HFFc6 (cell line): ENCODE data around the gene TP63. TPM values are rescaled to one million over a fixed set of nuclear protein-coding genes. Genes with fewer than 3 reads are reported as not detected.

ENCODE experiments used
- DNase-seq: peaks from one replicate; pipeline ENCODE4 v3.0.0-alpha.2; 2018
- H3K27ac Mint-ChIP-seq: 2 replicates; pipeline ENCODE4 v1.8.0; 2020; ENCODE audit warnings: mild to moderate bottlenecking, mixed read lengths
- H3K27me3 Mint-ChIP-seq: 2 replicates; pipeline ENCODE4 v1.8.0; 2021; ENCODE audit warnings: mild to moderate bottlenecking, moderate library complexity, mixed read lengths; ENCODE audit not compliant: insufficient read depth
- H3K36me3 Mint-ChIP-seq: 2 replicates; pipeline ENCODE4 v1.8.0; 2021; ENCODE audit warnings: low read depth, mixed read lengths
- H3K4me1 Mint-ChIP-seq: 2 replicates; pipeline ENCODE4 v1.8.0; 2020; ENCODE audit warnings: low read depth, mixed read lengths
- H3K4me3 Mint-ChIP-seq: 2 replicates; pipeline ENCODE4 v1.8.0; 2020; ENCODE audit warnings: mild to moderate bottlenecking, moderate library complexity, mixed read lengths
- H3K9me3 Mint-ChIP-seq: 2 replicates; pipeline ENCODE4 v1.8.0; 2020; ENCODE audit warnings: mild to moderate bottlenecking, mixed read lengths
- total RNA-seq, 6 experiments: library from RNA; stranded (reverse); fragmentation: NEBNext Ultra II Directional; extraction: Animal tissue kit (Norgen Biotek cat#: 25700); gene quantifications; 2 replicates in 1 of 6; 3 replicates in 5 of 6; pipeline ENCODE4 v1.2.3, GENCODE V29; 2021
- TF ChIP-seq, protein P1 (sequence below): fragments of 200-600 bp; sonication (generic); IDR thresholded peaks from 2 replicates; pipeline ENCODE4 v1.5.0; 2021; ENCODE audit warnings: antibody characterized with exemption, mild to moderate bottlenecking

Gene TP63
- total RNA-seq, 6 experiments from 2014 or later = not detected

DNA sequence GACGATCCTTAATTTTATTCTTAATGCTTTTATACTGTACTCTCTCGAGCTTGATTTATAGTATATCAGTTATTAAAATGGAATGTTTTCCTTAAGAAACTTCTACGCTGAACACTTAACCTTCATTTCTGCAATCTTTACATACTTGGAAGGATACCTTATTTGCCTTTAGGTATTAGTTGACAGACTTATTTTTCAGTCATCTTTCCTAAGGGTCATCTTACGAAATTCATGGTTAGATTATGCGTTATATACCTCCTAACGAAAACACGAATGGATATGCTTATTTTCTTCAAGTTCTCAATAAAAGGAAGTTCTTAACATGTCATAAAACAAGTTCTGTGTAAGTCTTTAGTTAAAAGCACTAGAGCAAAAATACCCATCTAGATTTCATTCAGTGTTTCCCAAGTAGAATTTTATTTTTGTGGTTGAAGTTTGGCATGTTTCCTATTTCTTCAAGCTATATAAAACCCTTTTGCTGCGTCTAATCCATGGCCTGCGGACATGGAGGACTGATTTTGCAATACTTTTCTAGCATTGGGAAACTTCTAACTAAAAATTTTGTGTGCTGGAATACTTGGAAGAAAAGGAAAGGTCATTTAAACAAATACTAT is 231.3 kb downstream of the TP63 start:
- H3K27me3 Mint-ChIP-seq = peaks cover 5% of the 10 kb centered on the region
- H3K27ac Mint-ChIP-seq = no peak overlapping the region
- no peaks in the 10 kb centered on the region for H3K4me1 Mint-ChIP-seq
- peak; percentile 18 for DNase-seq
- H3K36me3 Mint-ChIP-seq = no peaks in the 10 kb centered on the region
- H3K4me3 Mint-ChIP-seq = no peak overlapping the region
- TF ChIP-seq, protein P1, sequence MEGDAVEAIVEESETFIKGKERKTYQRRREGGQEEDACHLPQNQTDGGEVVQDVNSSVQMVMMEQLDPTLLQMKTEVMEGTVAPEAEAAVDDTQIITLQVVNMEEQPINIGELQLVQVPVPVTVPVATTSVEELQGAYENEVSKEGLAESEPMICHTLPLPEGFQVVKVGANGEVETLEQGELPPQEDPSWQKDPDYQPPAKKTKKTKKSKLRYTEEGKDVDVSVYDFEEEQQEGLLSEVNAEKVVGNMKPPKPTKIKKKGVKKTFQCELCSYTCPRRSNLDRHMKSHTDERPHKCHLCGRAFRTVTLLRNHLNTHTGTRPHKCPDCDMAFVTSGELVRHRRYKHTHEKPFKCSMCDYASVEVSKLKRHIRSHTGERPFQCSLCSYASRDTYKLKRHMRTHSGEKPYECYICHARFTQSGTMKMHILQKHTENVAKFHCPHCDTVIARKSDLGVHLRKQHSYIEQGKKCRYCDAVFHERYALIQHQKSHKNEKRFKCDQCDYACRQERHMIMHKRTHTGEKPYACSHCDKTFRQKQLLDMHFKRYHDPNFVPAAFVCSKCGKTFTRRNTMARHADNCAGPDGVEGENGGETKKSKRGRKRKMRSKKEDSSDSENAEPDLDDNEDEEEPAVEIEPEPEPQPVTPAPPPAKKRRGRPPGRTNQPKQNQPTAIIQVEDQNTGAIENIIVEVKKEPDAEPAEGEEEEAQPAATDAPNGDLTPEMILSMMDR = no peak
- no peaks in the 10 kb centered on the region for H3K9me3 Mint-ChIP-seq

DNA sequence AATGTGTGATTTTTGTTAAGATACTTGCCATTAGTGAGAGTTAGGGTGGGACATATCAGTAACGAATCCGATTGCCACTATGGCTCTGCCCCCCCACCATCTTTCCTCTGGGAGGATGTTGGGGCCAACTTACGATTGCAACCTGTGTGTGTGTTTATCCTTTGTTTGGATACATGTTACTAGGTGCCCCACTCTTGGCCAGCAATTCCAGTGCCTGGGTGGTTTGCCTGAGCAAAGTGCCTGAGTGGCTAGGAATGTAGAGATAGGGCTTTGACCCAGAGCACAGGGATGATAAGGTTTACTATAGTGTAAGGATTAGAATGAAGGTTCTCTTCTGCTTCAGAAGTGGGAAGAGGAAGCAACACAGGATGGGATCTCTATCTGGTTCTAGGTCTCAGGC is 231.8 kb downstream of the TP63 start:
- no peak for DNase-seq
- Mint-ChIP-seq H3K27ac (no peak overlapping the region), H3K4me3 (no peak overlapping the region), H3K27me3 (peaks cover 5% of the 10 kb centered on the region), H3K9me3 (no peaks in the 10 kb centered on the region), H3K4me1 (no peaks in the 10 kb centered on the region), H3K36me3 (no peaks in the 10 kb centered on the region)
- TF ChIP-seq, protein P1 = no peak

DNA sequence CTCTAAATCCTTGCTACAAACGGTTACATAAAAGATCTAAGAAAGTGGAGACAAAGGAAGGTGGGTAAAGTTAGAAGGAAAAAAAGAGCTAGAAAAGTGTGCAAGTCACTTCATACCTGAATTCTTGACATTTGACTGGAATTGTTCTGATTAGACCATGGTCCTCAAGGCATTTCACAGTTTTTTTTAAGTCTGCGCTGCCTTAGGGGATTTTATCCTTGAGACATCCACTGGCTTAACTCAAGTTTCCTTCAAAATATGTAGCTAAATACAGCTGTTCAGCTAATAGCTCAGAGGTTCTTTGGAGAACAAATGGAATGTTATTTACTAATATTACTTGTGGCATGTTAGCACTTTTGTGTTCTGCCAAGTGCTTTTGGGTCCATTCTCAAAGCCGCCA is 236.9 kb downstream of the TP63 start:
- Mint-ChIP-seq H3K36me3 (no peaks in the 10 kb centered on the region), H3K9me3 (no peaks in the 10 kb centered on the region), H3K27me3 (peaks cover 9% of the 10 kb centered on the region), H3K4me3 (no peak overlapping the region), H3K4me1 (no peaks in the 10 kb centered on the region), H3K27ac (no peak overlapping the region)
- no peak for DNase-seq
- TF ChIP-seq, protein P1 = no peak

DNA sequence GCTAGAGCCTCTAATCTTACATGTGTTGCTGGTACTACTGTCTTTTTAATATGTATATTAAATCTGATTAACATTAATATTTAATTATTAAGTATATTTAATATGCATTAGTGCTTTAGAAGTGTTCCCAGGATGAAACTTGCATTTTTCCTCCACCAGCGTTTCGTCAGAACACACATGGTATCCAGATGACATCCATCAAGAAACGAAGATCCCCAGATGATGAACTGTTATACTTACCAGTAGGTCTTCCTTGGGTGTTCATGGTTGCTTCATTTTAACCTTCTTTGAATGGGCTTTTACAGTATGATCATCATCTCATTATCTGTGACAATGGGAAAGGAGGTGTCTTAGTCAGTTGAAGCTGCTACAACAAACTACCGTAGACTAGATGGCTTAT is 238.0 kb downstream of the TP63 start:
- Mint-ChIP-seq H3K9me3 (no peaks in the 10 kb centered on the region), H3K4me3 (no peak overlapping the region), H3K4me1 (no peaks in the 10 kb centered on the region), H3K27ac (no peak overlapping the region), H3K27me3 (peaks cover 9% of the 10 kb centered on the region), H3K36me3 (no peaks in the 10 kb centered on the region)
- no peak for DNase-seq
- TF ChIP-seq, protein P1 = no peak

DNA sequence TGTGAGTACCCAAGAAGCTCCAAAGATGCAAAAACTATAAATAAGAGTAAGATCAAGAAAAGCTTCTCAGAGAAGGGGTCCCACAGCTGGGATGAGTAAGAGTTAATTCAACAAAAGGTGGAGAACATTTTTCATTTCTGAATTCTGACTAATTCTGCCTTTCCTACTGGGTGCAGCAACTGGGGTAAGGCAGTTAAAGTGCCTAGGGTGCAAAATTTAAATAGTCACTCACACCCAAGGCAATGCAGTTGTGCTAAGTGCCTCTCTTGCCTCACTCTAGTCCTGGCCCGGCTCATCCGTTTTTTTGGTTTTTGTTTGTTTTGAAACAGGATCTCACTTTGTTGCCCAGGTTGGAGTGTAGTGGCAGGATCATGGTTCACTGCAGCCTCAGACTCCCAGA is 240.2 kb downstream of the TP63 start:
- no peaks in the 10 kb centered on the region for H3K9me3 Mint-ChIP-seq

More for the DNA sequence above, 240.2 kb downstream of the TP63 start:
- H3K4me1 Mint-ChIP-seq = no peaks in the 10 kb centered on the region
- H3K36me3 Mint-ChIP-seq = no peaks in the 10 kb centered on the region
- TF ChIP-seq, protein P1 = no peak
- no peak overlapping the region for H3K4me3 Mint-ChIP-seq
- no peak for DNase-seq
- no peak overlapping the region for H3K27ac Mint-ChIP-seq
- peaks cover 13% of the 10 kb centered on the region for H3K27me3 Mint-ChIP-seq
